NCI-H1417 treated with DMSO at 0.1 percent for 48 hours (cell line): ENCODE results near the gene GOSR2.
"Not testable (repeated sequence)": the region's sequence is repeated elsewhere in the genome, so short reads cannot be mapped to it uniquely, and the experiment has no call there.

ENCODE experiments used
- DNase-seq: peaks from one replicate; lab custom pipeline; 2025; lab: John Stamatoyannopoulos, UW

The GOSR2 gene

GRCh38 chr17:46894024-46894423 is 28.9 kb upstream of the GOSR2 start:
- DNase-seq: no peak

GRCh38 chr17:46894476-46895151 is 28.3 kb upstream of the GOSR2 start:
- no peak for DNase-seq

GRCh38 chr17:46895171-46895570 is 27.8 kb upstream of the GOSR2 start:
- no peak for DNase-seq

GRCh38 chr17:46896991-46897390 is 26.0 kb upstream of the GOSR2 start:
- DNase-seq: no peak

GRCh38 chr17:46898364-46898763 is 24.6 kb upstream of the GOSR2 start:
- DNase-seq: no peak

- DNase-seq: no peak
Measured at GRCh38 chr17:46898860-46899259, 24.1 kb upstream of the GOSR2 start.

- DNase-seq: no peak
Measured at GRCh38 chr17:46901291-46901690, 21.7 kb upstream of the GOSR2 start.

GRCh38 chr17:46903762-46904672 is 18.9 kb upstream of the GOSR2 start:
- DNase-seq: no peak

- no peak for DNase-seq
Measured at GRCh38 chr17:46908068-46908737, 14.8 kb upstream of the GOSR2 start.

GRCh38 chr17:46910179-46910927 is 12.6 kb upstream of the GOSR2 start:
- no peak for DNase-seq

- DNase-seq: no peak
Measured at GRCh38 chr17:46911311-46911710, 11.6 kb upstream of the GOSR2 start.

GRCh38 chr17:46915596-46915995 is 7.4 kb upstream of the GOSR2 start:
- no peak for DNase-seq

- DNase-seq: no peak
Measured at GRCh38 chr17:46916211-46916610, 6.7 kb upstream of the GOSR2 start.

GRCh38 chr17:46916623-46917022 is 6.3 kb upstream of the GOSR2 start:
- no peak for DNase-seq

GRCh38 chr17:46917041-46917440 is 5.9 kb upstream of the GOSR2 start:
- DNase-seq: no peak

- no peak for DNase-seq
Measured at GRCh38 chr17:46917516-46917915, 5.4 kb upstream of the GOSR2 start.

- not testable (repeated sequence) for DNase-seq
Measured at GRCh38 chr17:46921962-46922361, 998 bp upstream of the GOSR2 start.

GRCh38 chr17:46922487-46922803 is 515 bp upstream of the GOSR2 start:
- DNase-seq: no peak

GRCh38 chr17:46925185-46925868 is 2.4 kb downstream of the GOSR2 start:
- no peak for DNase-seq

- no peak for DNase-seq
Measured at GRCh38 chr17:46928467-46929261, 5.7 kb downstream of the GOSR2 start.

GRCh38 chr17:46929413-46929812 is 6.5 kb downstream of the GOSR2 start:
- no peak for DNase-seq
